Fibroblast of pulmonary artery (primary cell): ENCODE measurements around the gene MSH3.
"Not testable (repeated sequence)": the region's sequence is repeated elsewhere in the genome, so short reads cannot be mapped to it uniquely, and the experiment has no call there.

Experiments used
- DNase-seq: peaks from one replicate; pipeline ENCODE4 v3.0.0-alpha.2; 2010; ENCODE audit warnings: low read depth
- H3K4me3 ChIP-seq: replicated peaks from 2 replicates; pipeline ENCODE4 v1.5.1; 2011; ENCODE audit warnings: low read depth, mild to moderate bottlenecking, control low read depth, low read length, moderate library complexity
- CTCF ChIP-seq: IDR thresholded peaks from 2 replicates; pipeline ENCODE4 v1.5.1; 2011; ENCODE audit warnings: mild to moderate bottlenecking, control low read depth, low read length, inconsistent platforms; ENCODE audit errors: missing control alignments

Gene MSH3

GRCh38 chr5:80809451-80809850, 155.0 kb downstream of the MSH3 start:
- no peak for DNase-seq
- no peak for TF ChIP-seq CTCF
- H3K4me3 ChIP-seq: no peak overlapping the region

- TF ChIP-seq CTCF: no peak
- H3K4me3 ChIP-seq: no peak overlapping the region
- no peak for DNase-seq
Observed at GRCh38 chr5:80810425-80810824, 156.0 kb downstream of the MSH3 start.

GRCh38 chr5:80816590-80816989, 162.1 kb downstream of the MSH3 start:
- no peak overlapping the region for H3K4me3 ChIP-seq
- no peak for TF ChIP-seq CTCF
- DNase-seq: no peak

DNA sequence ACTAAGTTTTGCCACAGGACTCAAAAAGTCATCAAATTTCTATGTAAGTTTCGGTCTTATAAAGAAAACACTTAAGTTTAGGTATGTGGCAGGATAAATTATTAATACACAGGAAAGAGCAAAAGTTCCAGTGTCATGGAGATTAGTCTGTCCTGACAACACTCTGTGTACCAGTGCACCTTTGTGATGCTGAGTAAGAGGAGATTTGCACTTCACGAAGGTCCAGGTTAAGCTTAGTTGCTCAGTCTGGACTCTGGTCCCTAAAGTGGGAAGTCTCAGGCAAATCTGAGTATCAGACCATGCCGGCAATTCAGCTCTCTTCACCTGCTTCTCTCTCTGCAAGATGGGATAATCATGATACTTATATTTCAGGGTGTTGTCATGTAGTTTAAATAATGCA, 166.2 kb downstream of the MSH3 start:
- no peak for DNase-seq
- no peak for TF ChIP-seq CTCF
- no peak overlapping the region for H3K4me3 ChIP-seq

DNA sequence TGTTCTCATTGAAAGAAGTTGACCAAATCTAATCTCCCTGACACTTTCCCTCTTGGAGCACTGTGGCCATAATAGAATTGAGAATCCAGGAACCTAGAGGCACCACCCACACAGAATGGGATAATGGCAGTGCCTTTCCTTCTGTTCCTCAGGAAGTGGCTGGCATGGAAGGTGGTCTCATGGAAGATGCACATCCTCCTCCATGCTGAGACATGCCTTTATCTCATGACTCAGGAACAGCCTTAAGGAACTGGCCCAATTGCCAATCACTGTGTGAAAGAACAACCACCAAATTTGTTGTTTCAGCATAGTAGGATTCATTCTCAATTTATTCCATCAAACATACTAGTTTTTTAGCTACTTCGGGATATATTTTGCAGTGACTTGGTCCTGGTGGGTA, 168.2 kb downstream of the MSH3 start:
- no peak overlapping the region for H3K4me3 ChIP-seq
- no peak for TF ChIP-seq CTCF
- DNase-seq: no peak

GRCh38 chr5:80824159-80824558, 169.7 kb downstream of the MSH3 start:
- not testable (repeated sequence) for DNase-seq, H3K4me3 ChIP-seq

GRCh38 chr5:80825786-80826460, 171.5 kb downstream of the MSH3 start:
- TF ChIP-seq CTCF: no peak
- no peak overlapping the region for H3K4me3 ChIP-seq
- DNase-seq: peak; percentile 28
